ENCODE measurements around the gene CADPS.

Gene CADPS

DNA sequence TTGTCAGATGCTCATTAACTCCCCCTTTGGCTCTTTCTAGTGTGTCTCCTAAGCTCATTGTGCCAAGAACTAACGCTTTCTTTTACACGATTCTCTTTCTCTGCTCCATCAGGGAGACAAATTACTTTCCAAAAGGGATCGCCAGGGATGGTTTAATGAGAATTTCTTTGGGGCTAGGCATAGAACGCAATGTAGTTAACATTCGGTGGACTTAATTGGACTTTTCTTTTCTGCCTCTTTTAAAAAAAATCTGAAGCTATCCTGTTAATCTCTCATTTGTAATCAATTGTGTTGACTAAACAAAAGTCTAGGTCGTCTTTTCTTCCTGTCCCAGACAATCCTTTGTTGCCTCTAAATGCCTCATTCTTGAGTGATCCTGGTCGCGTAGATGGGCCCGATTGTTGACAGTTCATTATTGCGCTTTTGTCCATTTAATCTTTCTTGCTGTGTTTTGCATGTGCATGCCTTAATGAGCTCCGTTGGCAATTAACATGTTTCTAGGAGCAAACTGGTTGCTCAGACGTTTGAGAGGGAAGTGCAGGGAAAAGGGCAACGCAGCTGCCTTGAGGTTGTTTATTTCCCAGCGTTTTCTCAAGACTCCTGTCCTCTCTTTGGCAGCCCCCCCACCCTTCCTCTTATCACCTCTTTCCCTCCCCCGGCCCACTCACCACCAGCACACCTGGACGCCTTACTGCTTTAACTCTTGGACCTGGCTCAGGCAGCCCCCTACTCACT, 509.7 kb downstream of the CADPS start:
- Mint-ChIP-seq H3K4me1 (peaks cover 13% of the 10 kb centered on the region), H3K36me3 (ENCODE audit: low read depth) (no peaks in the 10 kb centered on the region), H3K27me3 (ENCODE audit: low read depth, poor library complexity) (peaks cover 82% of the 10 kb centered on the region), H3K4me3 (no peak overlapping the region), H3K9me3 (no peaks in the 10 kb centered on the region), H3K27ac (no peak overlapping the region)
- TF ChIP-seq, protein P1, sequence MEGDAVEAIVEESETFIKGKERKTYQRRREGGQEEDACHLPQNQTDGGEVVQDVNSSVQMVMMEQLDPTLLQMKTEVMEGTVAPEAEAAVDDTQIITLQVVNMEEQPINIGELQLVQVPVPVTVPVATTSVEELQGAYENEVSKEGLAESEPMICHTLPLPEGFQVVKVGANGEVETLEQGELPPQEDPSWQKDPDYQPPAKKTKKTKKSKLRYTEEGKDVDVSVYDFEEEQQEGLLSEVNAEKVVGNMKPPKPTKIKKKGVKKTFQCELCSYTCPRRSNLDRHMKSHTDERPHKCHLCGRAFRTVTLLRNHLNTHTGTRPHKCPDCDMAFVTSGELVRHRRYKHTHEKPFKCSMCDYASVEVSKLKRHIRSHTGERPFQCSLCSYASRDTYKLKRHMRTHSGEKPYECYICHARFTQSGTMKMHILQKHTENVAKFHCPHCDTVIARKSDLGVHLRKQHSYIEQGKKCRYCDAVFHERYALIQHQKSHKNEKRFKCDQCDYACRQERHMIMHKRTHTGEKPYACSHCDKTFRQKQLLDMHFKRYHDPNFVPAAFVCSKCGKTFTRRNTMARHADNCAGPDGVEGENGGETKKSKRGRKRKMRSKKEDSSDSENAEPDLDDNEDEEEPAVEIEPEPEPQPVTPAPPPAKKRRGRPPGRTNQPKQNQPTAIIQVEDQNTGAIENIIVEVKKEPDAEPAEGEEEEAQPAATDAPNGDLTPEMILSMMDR (IDR thresholded peaks at IDR 0.05): no peak
- DNase-seq: no peak

DNA sequence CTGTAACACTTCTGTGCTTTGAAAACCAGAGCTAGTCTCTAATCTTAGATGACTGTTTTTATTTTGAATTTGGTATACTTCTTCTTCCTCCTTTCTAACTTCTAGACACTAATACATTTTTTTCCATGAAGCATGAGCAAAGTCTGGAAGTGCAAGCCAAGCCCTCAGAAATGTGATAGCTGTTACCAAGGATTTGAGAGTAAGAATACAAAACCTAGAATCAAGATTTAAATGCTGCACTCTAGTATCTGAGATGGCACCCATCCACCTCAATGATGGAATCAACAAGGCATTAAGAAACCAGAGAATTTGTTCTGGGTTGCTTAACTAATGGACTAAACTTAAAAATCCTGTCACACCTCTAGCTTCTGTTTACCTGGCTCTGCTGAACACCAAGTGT, 511.0 kb downstream of the CADPS start:
- no peak overlapping the region for H3K4me3 Mint-ChIP-seq
- TF ChIP-seq, protein P1 (IDR thresholded peaks at IDR 0.05): no peak
- no peak for DNase-seq
- peaks cover 68% of the 10 kb centered on the region for H3K27me3 Mint-ChIP-seq (ENCODE audit: low read depth, poor library complexity)
- peaks cover 5% of the 10 kb centered on the region for H3K4me1 Mint-ChIP-seq
- H3K9me3 Mint-ChIP-seq: no peaks in the 10 kb centered on the region
- no peaks in the 10 kb centered on the region for H3K36me3 Mint-ChIP-seq (ENCODE audit: low read depth)
- no peak overlapping the region for H3K27ac Mint-ChIP-seq

DNA sequence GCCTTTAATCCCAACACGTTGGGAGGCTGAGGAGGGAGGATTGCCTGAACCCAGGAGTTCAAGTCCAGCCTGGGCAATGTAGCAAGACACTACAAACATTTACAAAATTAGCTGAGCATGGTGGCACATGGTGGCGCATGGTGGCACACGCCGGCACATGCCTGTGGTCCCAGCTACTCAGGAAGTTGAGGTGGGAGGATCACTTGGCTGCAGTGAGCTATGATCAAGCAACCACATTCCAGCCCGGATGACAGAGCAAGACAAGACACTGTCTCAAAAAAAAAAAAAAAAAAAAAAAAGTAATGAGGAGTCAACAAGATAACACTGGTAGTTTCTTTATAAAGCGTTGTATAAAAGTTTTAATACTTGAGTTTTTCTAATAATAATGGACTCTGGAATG, 511.9 kb downstream of the CADPS start:
- no peak for DNase-seq
- Mint-ChIP-seq H3K27me3 (ENCODE audit: low read depth, poor library complexity) (peaks cover 59% of the 10 kb centered on the region), H3K9me3 (no peaks in the 10 kb centered on the region), H3K27ac (no peak overlapping the region), H3K4me1 (no peaks in the 10 kb centered on the region), H3K4me3 (no peak overlapping the region), H3K36me3 (ENCODE audit: low read depth) (no peaks in the 10 kb centered on the region)
- TF ChIP-seq, protein P1 (IDR thresholded peaks at IDR 0.05): no peak

GRCh38 chr3:62361824-62362223, 513.4 kb downstream of the CADPS start:
- no peaks in the 10 kb centered on the region for H3K9me3 Mint-ChIP-seq
- H3K27ac Mint-ChIP-seq: no peak overlapping the region
- no peak overlapping the region for H3K4me3 Mint-ChIP-seq
- H3K36me3 Mint-ChIP-seq (ENCODE audit: low read depth): no peaks in the 10 kb centered on the region
- H3K4me1 Mint-ChIP-seq: no peaks in the 10 kb centered on the region
- DNase-seq: no peak
- H3K27me3 Mint-ChIP-seq (ENCODE audit: low read depth, poor library complexity): peaks cover 45% of the 10 kb centered on the region
- TF ChIP-seq, protein P1 (IDR thresholded peaks at IDR 0.05): no peak

- H3K27ac Mint-ChIP-seq: no peak overlapping the region
- no peaks in the 10 kb centered on the region for H3K9me3 Mint-ChIP-seq
- no peaks in the 10 kb centered on the region for H3K4me1 Mint-ChIP-seq
- H3K36me3 Mint-ChIP-seq (ENCODE audit: low read depth): no peaks in the 10 kb centered on the region
- H3K27me3 Mint-ChIP-seq (ENCODE audit: low read depth, poor library complexity): peaks cover 39% of the 10 kb centered on the region
- no peak for DNase-seq
- H3K4me3 Mint-ChIP-seq: no peak overlapping the region
- TF ChIP-seq, protein P1 (IDR thresholded peaks at IDR 0.05): no peak
Measured at GRCh38 chr3:62361261-62361660, 514.0 kb downstream of the CADPS start.

DNA sequence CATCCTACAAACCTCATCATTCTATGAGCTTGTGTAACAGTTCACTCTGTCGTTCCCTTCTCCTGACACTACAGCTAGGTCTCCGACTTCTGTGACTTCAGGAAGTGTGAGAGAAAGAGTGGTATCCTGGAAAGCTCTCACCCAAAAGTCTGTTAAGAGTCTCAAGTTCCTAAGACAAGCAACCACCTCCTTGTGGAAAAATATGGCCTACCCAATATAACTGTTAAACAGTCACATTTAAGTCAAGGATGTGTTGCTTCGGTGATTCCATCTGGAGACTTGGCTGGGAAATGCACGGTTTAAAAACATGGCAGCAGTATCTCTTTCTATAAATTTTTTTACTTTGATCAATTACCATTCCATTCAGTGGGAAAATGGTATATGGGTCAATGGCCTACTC, 515.7 kb downstream of the CADPS start:
- Mint-ChIP-seq H3K36me3 (ENCODE audit: low read depth) (no peaks in the 10 kb centered on the region), H3K9me3 (no peaks in the 10 kb centered on the region), H3K4me3 (no peak overlapping the region), H3K27me3 (ENCODE audit: low read depth, poor library complexity) (peaks cover 22% of the 10 kb centered on the region), H3K4me1 (no peaks in the 10 kb centered on the region), H3K27ac (no peak overlapping the region)
- TF ChIP-seq, protein P1 (IDR thresholded peaks at IDR 0.05): no peak
- DNase-seq: no peak
